ENCODE measurements around the gene TAF1C.

DNA sequence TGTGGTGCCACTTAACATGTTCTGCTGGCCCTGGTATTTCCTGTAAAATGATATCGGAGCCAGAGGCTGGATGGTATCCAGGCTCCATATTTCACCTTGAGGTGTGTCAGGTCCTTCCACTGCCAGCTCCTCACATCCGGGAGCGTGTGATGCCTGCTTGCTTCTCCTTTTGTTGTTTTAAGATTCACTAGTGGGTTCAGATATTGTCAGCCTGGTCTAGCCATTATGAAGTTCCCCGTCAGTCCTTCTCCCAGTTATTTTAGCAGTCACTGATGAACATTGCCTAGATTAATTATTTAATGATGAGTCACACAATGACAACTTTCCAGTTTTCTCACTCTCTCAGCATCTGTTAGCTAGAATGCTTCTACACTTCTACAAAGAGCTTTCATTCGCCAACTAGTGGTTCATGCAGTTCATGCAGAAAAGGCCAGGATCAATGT, 30.5 kb downstream of the TAF1C start:
- TF ChIP-seq, protein P1, sequence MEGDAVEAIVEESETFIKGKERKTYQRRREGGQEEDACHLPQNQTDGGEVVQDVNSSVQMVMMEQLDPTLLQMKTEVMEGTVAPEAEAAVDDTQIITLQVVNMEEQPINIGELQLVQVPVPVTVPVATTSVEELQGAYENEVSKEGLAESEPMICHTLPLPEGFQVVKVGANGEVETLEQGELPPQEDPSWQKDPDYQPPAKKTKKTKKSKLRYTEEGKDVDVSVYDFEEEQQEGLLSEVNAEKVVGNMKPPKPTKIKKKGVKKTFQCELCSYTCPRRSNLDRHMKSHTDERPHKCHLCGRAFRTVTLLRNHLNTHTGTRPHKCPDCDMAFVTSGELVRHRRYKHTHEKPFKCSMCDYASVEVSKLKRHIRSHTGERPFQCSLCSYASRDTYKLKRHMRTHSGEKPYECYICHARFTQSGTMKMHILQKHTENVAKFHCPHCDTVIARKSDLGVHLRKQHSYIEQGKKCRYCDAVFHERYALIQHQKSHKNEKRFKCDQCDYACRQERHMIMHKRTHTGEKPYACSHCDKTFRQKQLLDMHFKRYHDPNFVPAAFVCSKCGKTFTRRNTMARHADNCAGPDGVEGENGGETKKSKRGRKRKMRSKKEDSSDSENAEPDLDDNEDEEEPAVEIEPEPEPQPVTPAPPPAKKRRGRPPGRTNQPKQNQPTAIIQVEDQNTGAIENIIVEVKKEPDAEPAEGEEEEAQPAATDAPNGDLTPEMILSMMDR (conservative IDR thresholded peaks at IDR 0.05): no peak; the same call in 1 of the 2 replicates
- TF ChIP-seq ZFX (IDR thresholded peaks at IDR 0.05): no peak
